PC-9 (cell line): ENCODE data around the gene MAEA. TPM values are rescaled to one million over a fixed set of nuclear protein-coding genes. Genes with fewer than 3 reads are reported as not detected.

Experiments used
- BruUV-seq: library from RNA; stranded (reverse); fragments of 400-500 nt; replicated peaks from 2 replicates; lab custom pipeline; 2021; lab: Mats Ljungman, UMichigan
- CTCF ChIA-PET: fragments of 300-600 bp; sonication (Branson Sonifier 250); formaldehyde crosslinking; loops from one replicate; lab custom pipeline; 2022; ENCODE audit warnings: antibody characterized with exemption; lab: Charles Lee
- POLR2A ChIA-PET: fragments of 300-600 bp; sonication (Branson Sonifier 250); formaldehyde crosslinking; loops from one replicate; lab custom pipeline; 2022; ENCODE audit warnings: antibody characterized with exemption; ENCODE audit not compliant: unreplicated experiment; lab: Charles Lee
- DNase-seq, 2 experiments: peaks; one replicate each; pipeline versions ENCODE4 v3.0.0 to v3.0.0-alpha.2; 2015 to 2022; ENCODE audit warnings: mixed read lengths in 1 of 2
- H2AFZ ChIP-seq: fragments of 200-600 bp; sonication (generic); 2 replicates; pipeline ENCODE4 v1.8.1; 2017; ENCODE audit warnings: antibody characterized with exemption
- H3F3A ChIP-seq: fragments of 200-600 bp; sonication (generic); 2 replicates; pipeline ENCODE4 v1.8.1; 2017; ENCODE audit warnings: antibody characterized with exemption, mild to moderate bottlenecking, low read depth; ENCODE audit not compliant: insufficient read depth
- H3K27ac ChIP-seq: fragments of 200-600 bp; sonication (generic); 2 replicates; pipeline ENCODE4 v1.6.1; 2016; ENCODE audit warnings: mixed run types
- H3K27me3 ChIP-seq: fragments of 200-600 bp; sonication (generic); 2 replicates; pipeline ENCODE4 v1.6.1; 2016; ENCODE audit warnings: low read depth, mixed run types; ENCODE audit not compliant: insufficient read depth
- H3K36me3 ChIP-seq: fragments of 200-600 bp; sonication (generic); 2 replicates; pipeline ENCODE4 v1.6.1; 2016; ENCODE audit warnings: low read depth, mixed run types
- H3K4me1 ChIP-seq: fragments of 200-600 bp; sonication (generic); replicated peaks from 2 replicates; pipeline ENCODE4 v1.6.1; 2016; ENCODE audit warnings: mixed run types; ENCODE audit not compliant: insufficient read depth
- H3K4me2 ChIP-seq: fragments of 200-600 bp; sonication (generic); 2 replicates; pipeline ENCODE4 v1.6.1; 2017; ENCODE audit warnings: mixed run types
- H3K4me3 ChIP-seq: fragments of 200-600 bp; sonication (generic); 2 replicates; pipeline ENCODE4 v1.6.1; 2016; ENCODE audit warnings: mixed run types
- H3K79me2 ChIP-seq: fragments of 200-600 bp; sonication (generic); 2 replicates; pipeline ENCODE4 v1.6.1; 2017; ENCODE audit warnings: low read depth, mixed run types
- H3K9me2 ChIP-seq: fragments of 200-600 bp; sonication (generic); 2 replicates; pipeline ENCODE4 v1.8.1; 2017; ENCODE audit warnings: mild to moderate bottlenecking; ENCODE audit not compliant: insufficient read depth
- H3K9me3 ChIP-seq: fragments of 200-600 bp; sonication (generic); 2 replicates; pipeline ENCODE4 v1.8.1; 2016; ENCODE audit warnings: low read depth; ENCODE audit not compliant: insufficient read depth
- H4K20me1 ChIP-seq: fragments of 200-600 bp; sonication (generic); 2 replicates; pipeline ENCODE4 v1.8.1; 2017; ENCODE audit not compliant: insufficient read depth
- CTCF ChIP-seq: fragments of 200-600 bp; sonication (generic); conservative IDR thresholded peaks from 2 replicates; pipeline ENCODE4 v1.6.1; 2017; ENCODE audit warnings: mixed run types, antibody characterized with exemption, mild to moderate bottlenecking, moderate library complexity
- EZH2 ChIP-seq: fragments of 200-600 bp; sonication (generic); IDR thresholded peaks from 2 replicates; pipeline ENCODE4 v1.8.0; 2017; ENCODE audit warnings: antibody characterized with exemption, low read depth
- intact Hi-C: fragments of 100-400 bp; cut with micrococcal nuclease; formaldehyde crosslinking; loops from one replicate; pipeline ENCODE4 v1.10.0; 2022; ENCODE audit not compliant: unreplicated experiment
- total RNA-seq: library from RNA; stranded (reverse); gene quantifications from 2 replicates; pipeline ENCODE4 v1.2.3, GENCODE V29; 2021

The MAEA gene
- total RNA-seq, 1 experiment from 2014 or later: 79.4 TPM

- Histone ChIP-seq H3K79me2 (peaks cover 71% of the 10 kb centered on the region), H3K9me3 (peaks cover 7% of the 10 kb centered on the region; the same call in 1 of the 2 replicates), H3K27me3 (no peaks in the 10 kb centered on the region), H3K4me2 (peak overlapping the region; percentile 97), H3K27ac (peak overlapping the region; percentile 24; the same call in 1 of the 2 replicates), H2AFZ (peak overlapping the region; percentile 73; the same call in 1 of the 2 replicates), H3K4me3 (peak overlapping the region; percentile 97), H3K4me1 (peaks cover 24% of the 10 kb centered on the region), H3K36me3 (peaks cover 9% of the 10 kb centered on the region; the same call in 1 of the 2 replicates), H3K9me2 (no peaks in the 10 kb centered on the region), H3F3A (peaks cover 8% of the 10 kb centered on the region), H4K20me1 (peaks cover 52% of the 10 kb centered on the region)
- intact Hi-C loops: loop anchor here (5.0 kb wide), 5 partner anchors 45 to 235 kb away; partner anchors contain the start of gene FGFRL1
- ChIA-PET POLR2A (no interaction called here), CTCF (interaction anchor here (0.6 kb wide), 1 partner anchor 71 kb away, joined by 7 read pairs; no protein-coding TSS in a partner anchor)
- TSS peak; percentile 29 for BruUV-seq
- DNase-seq: no peak
- TF ChIP-seq CTCF (no peak), EZH2 (no peak)
These were observed 42.5 kb upstream of the MAEA start for GRCh38 chr4:1246901-1247863.

GRCh38 chr4:1247864-1248244 lies 41.8 kb upstream of the MAEA start:
- Histone ChIP-seq H3K4me3 (peak overlapping the region; percentile 97), H2AFZ (peak overlapping the region; percentile 73; the same call in 1 of the 2 replicates), H3K79me2 (peaks cover 64% of the 10 kb centered on the region), H4K20me1 (peaks cover 45% of the 10 kb centered on the region), H3K4me1 (peaks cover 24% of the 10 kb centered on the region), H3K27ac (no peak overlapping the region), H3K36me3 (peaks cover 10% of the 10 kb centered on the region; the same call in 1 of the 2 replicates), H3K27me3 (no peaks in the 10 kb centered on the region), H3K4me2 (peak overlapping the region; percentile 97), H3F3A (peaks cover 8% of the 10 kb centered on the region), H3K9me2 (no peaks in the 10 kb centered on the region), H3K9me3 (peaks cover 7% of the 10 kb centered on the region; the same call in 1 of the 2 replicates)
- intact Hi-C loops: loop anchor here (1.0 to 5.0 kb wide), 6 partner anchors 44 to 236 kb away; partner anchors contain the start of gene FGFRL1
- ChIA-PET POLR2A (interaction anchor here (0.7 to 1.1 kb wide), 2 partner anchors 99 to 133 kb away, joined by 6 to 11 read pairs; partner anchors contain the start of gene UVSSA), CTCF (no interaction called here)
- no peak for TF ChIP-seq CTCF
- no peak for TF ChIP-seq EZH2
- DNase-seq: no peak
- BruUV-seq: no TSS peak
